SU-DHL-6 (cell line): ENCODE results near the gene CEP192.

ENCODE experiments used
- EZH2phosphoT487 ChIP-seq: fragments of 200-600 bp; sonication (generic), shearing (Covaris generic); conservative IDR thresholded peaks from 2 replicates; pipeline ENCODE4 v1.6.1; 2018; ENCODE audit warnings: mild to moderate bottlenecking, antibody characterized with exemption, low read length, moderate library complexity, mixed read lengths
- TF ChIP-seq, protein P1 (sequence below): fragments of 200-600 bp; sonication (generic); IDR thresholded peaks from one replicate; pipeline ENCODE4 v1.5.1; 2017; ENCODE audit warnings: antibody characterized with exemption, mild to moderate bottlenecking, low read length, moderate library complexity; ENCODE audit not compliant: insufficient read depth, poor library complexity, severe bottlenecking

DNA sequence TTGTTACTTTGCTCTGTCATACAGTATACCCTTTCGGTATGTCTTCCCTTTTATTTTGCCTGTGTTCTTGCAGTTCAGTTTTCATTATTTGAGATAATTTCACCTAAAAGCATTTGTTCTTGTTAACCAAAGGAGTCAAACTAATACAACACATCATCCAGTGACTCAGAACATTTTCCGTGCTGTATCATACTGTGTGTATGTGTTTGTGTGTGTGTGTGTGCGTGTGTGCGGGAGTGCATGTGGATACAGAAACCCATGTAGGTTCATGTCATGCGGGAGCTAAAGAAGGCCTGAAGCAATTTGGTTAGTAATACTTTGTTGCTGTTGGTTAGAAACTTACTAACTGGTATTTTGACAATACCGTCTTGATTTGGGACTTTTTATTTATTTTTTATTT is 60.0 kb downstream of the CEP192 start:
- TF ChIP-seq, protein P1, sequence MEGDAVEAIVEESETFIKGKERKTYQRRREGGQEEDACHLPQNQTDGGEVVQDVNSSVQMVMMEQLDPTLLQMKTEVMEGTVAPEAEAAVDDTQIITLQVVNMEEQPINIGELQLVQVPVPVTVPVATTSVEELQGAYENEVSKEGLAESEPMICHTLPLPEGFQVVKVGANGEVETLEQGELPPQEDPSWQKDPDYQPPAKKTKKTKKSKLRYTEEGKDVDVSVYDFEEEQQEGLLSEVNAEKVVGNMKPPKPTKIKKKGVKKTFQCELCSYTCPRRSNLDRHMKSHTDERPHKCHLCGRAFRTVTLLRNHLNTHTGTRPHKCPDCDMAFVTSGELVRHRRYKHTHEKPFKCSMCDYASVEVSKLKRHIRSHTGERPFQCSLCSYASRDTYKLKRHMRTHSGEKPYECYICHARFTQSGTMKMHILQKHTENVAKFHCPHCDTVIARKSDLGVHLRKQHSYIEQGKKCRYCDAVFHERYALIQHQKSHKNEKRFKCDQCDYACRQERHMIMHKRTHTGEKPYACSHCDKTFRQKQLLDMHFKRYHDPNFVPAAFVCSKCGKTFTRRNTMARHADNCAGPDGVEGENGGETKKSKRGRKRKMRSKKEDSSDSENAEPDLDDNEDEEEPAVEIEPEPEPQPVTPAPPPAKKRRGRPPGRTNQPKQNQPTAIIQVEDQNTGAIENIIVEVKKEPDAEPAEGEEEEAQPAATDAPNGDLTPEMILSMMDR, result no peak
- TF ChIP-seq EZH2phosphoT487, result no peak
